Camera-type eye (tissue), 1 donor: ENCODE measurements around the gene CHAC2. TPM values are rescaled to one million over a fixed set of nuclear protein-coding genes. Genes with fewer than 3 reads are reported as not detected.

Experiments used
- total RNA-seq: library from RNA; depleted of rRNA; stranded (reverse); fragments of >200 nt; gene quantifications from one replicate; pipeline ENCODE4 v1.2.3, GENCODE V29; 2014

Gene CHAC2
- 2.2 TPM for total RNA-seq

DNA sequence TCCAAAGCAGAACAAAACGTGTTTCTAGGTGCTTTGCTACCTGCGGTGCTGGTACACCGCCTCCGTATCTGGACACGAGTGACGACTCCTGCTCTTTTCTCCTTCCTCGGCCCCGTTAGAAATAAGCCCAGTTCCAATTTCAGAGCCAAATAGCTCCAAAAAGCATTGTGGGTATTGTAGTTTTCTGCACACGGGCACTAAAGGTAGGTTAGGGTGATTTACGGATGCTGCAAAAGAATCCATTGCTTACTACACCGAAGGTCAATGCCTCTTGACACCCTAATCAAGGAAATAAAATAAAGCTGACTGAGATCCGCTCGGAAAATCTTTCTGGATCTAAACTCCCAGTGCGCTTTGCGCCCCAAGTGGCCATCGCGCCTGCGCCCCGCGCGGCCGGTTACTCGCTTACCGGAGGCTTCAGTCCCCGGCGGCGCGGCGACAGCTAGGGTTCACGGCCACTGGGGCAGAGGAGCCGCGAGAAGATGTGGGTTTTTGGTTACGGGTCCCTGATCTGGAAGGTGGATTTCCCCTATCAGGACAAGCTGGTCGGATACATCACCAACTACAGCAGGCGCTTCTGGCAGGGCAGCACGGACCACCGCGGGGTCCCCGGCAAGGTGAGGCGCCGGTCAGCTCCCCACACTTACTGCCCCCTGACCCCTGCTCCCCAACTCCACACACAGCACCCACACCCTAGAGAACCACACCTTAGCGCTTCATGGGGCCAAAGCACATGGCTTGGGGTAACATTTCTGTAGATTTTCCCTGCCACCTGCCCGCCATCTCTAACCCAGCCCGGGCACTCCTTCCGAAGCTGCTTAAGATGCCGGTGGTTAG is at the start of gene CHAC2:
CHAC2 (plus strand) TSS at position 400 of the 837 bp plus-strand sequence; CDS start at position 483, 83 bp downstream.

DNA sequence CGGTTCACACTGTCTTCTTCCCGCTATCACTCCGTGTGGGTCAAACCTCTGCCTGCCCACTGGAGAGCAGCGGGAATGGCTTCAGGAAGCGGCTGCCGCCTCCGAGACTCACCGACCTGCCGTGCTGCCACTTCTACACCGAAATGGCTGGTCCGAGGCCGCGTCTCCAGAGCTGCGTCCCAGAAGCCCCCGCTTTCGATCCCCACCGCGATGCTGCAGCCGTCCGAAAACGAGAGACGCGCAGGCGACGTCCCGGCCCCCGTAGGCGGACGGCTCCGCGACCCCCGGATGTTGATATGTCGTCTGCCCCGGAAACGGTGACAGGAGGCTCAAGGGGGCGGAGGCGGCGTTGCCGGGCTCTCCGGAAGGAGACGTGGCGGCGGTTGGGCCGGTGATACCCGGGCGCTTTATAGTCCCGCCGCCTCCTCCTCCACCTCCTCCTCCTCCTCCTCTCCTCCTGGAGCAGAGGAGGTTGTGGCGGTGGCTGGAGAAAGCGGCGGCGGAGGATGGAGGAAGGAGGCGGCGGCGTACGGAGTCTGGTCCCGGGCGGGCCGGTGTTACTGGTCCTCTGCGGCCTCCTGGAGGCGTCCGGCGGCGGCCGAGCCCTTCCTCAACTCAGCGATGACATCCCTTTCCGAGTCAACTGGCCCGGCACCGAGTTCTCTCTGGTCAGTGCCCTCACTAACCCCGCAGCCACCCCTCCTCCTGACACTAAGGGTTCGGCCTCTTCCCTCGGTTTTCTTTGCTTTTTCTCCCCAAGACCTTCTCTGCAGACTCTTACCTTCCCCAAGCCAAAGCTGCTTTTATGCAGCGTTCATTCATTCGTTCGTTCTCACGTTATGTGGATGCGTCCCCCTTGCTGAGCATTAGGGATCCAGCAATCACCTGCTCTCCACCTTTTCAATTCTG is 19.4 kb downstream of the CHAC2 start, which contains the start of the genes ASB3 and ERLEC1:
ASB3 (minus strand) TSS at position 249 of the 909 bp plus-strand sequence. CDS start 21,381 bp downstream, outside the sequence.
ERLEC1 (plus strand) TSS at position 340 of the 909 bp plus-strand sequence; CDS start at position 507, 167 bp downstream.

Other genes with a start within 250 kb of the CHAC2 start
- 69.9 TPM for gene ASB3, start 19.1 kb downstream of the CHAC2 start, total RNA-seq
- 85.4 TPM for gene ERLEC1, start 19.2 kb downstream of the CHAC2 start, total RNA-seq
- 4.2 TPM for gene GPR75, start 92.2 kb downstream of the CHAC2 start, total RNA-seq
- 69.7 TPM for gene PSME4, start 203.2 kb downstream of the CHAC2 start, total RNA-seq